SU-DHL-6 (cell line): ENCODE data around the gene FOXR1.

ENCODE experiments used
- EZH2phosphoT487 ChIP-seq: fragments of 200-600 bp; sonication (generic), shearing (Covaris generic); conservative IDR thresholded peaks from 2 replicates; pipeline ENCODE4 v1.6.1; 2018; ENCODE audit warnings: mild to moderate bottlenecking, antibody characterized with exemption, low read length, moderate library complexity, mixed read lengths
- TF ChIP-seq, protein P1 (sequence below): fragments of 200-600 bp; sonication (generic); IDR thresholded peaks from one replicate; pipeline ENCODE4 v1.5.1; 2017; ENCODE audit warnings: antibody characterized with exemption, mild to moderate bottlenecking, low read length, moderate library complexity; ENCODE audit not compliant: insufficient read depth, poor library complexity, severe bottlenecking

DNA sequence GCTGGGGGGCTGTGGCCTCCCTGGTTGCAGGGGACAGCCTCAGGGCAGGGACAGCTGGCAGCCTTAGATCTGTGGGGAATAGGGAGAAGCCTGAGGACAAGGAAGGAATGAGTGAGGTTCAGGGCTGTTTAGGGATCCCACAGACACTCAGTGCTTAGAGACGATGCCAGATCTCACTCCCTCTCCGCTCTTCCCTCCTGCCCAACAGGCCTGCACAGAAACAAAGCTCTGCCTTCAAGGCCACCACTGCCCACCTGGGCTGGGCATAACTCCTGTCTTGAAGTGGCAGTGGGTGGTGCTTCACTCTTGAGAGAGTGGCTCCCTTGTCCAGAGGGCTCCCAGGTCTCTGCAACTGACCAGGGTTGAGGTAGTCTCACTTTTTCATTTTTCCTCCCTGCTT lies 13.3 kb downstream of the FOXR1 start:
- TF ChIP-seq, protein P1, sequence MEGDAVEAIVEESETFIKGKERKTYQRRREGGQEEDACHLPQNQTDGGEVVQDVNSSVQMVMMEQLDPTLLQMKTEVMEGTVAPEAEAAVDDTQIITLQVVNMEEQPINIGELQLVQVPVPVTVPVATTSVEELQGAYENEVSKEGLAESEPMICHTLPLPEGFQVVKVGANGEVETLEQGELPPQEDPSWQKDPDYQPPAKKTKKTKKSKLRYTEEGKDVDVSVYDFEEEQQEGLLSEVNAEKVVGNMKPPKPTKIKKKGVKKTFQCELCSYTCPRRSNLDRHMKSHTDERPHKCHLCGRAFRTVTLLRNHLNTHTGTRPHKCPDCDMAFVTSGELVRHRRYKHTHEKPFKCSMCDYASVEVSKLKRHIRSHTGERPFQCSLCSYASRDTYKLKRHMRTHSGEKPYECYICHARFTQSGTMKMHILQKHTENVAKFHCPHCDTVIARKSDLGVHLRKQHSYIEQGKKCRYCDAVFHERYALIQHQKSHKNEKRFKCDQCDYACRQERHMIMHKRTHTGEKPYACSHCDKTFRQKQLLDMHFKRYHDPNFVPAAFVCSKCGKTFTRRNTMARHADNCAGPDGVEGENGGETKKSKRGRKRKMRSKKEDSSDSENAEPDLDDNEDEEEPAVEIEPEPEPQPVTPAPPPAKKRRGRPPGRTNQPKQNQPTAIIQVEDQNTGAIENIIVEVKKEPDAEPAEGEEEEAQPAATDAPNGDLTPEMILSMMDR: no peak
- no peak for TF ChIP-seq EZH2phosphoT487
